Activated CD4-positive, alpha-beta T cell treated with anti-CD3 and anti-CD28 coated beads, Interleukin-2, amount 10 ng/mL, durations not matched to agents 7 days and 5 days (primary cell): ENCODE measurements around the gene ZNF816. TPM values are rescaled to one million over a fixed set of nuclear protein-coding genes. Genes with fewer than 3 reads are reported as not detected.
"Not testable (repeated sequence)": the region's sequence is repeated elsewhere in the genome, so short reads cannot be mapped to it uniquely, and the experiment has no call there.

Source experiments
- CTCF ChIA-PET: fragments of 350-600 bp; sonication (Branson Sonifier 250); formaldehyde crosslinking; loops from one replicate; lab custom pipeline; 2021; ENCODE audit warnings: antibody characterized with exemption; lab: Charles Lee
- POLR2A ChIA-PET: fragments of 350-600 bp; sonication (Branson Sonifier 250); formaldehyde crosslinking; loops from one replicate; lab custom pipeline; 2021; ENCODE audit warnings: antibody characterized with exemption; lab: Charles Lee
- DNase-seq: peaks from one replicate; pipeline ENCODE4 v3.0.0-alpha.2; 2020
- H3K27ac Mint-ChIP-seq: one replicate; pipeline ENCODE4 v1.8.0; 2021; ENCODE audit warnings: mild to moderate bottlenecking, moderate library complexity, mixed read lengths
- H3K27me3 Mint-ChIP-seq: one replicate; pipeline ENCODE4 v1.8.0; 2021; ENCODE audit warnings: mixed read lengths
- H3K36me3 Mint-ChIP-seq: one replicate; pipeline ENCODE4 v1.8.0; 2021; ENCODE audit warnings: low read depth, mixed read lengths
- H3K4me1 Mint-ChIP-seq: one replicate; pipeline ENCODE4 v1.8.0; 2021; ENCODE audit warnings: mixed read lengths
- H3K4me3 Mint-ChIP-seq: one replicate; pipeline ENCODE4 v1.8.0; 2021; ENCODE audit warnings: mild to moderate bottlenecking, moderate library complexity, mixed read lengths
- H3K9me3 Mint-ChIP-seq: one replicate; pipeline ENCODE4 v1.8.0; 2021; ENCODE audit warnings: mixed read lengths
- total RNA-seq, 2 experiments: library from RNA; stranded (reverse); gene quantifications; one replicate each; pipeline ENCODE4 v1.2.3, GENCODE V29; 2021

ZNF816 gene
- total RNA-seq, 2 experiments from 2014 or later, result 14.0 to 14.5 TPM

DNA sequence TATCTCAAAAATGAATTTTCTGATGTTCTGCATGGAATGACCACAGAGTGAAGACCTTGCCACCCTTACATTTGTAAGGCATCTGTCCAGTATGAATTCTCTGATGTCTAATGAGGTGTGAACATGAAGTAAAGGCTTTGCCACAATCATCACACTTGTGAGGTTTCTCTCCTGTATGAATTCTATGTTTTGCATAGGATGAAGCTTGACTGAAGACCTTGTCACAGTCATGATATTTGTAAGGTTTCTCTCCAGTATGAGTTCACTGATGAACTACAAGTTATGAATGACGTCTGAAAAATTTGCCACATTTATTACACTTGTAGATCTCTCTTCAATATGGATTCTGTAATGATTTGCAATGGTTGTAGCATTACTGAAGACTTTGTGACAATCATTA, 13.3 kb downstream of the ZNF816 start:
- Mint-ChIP-seq H3K4me3 (no peak overlapping the region), H3K27ac (no peak overlapping the region), H3K27me3 (no peaks in the 10 kb centered on the region), H3K9me3 (peaks cover 60% of the 10 kb centered on the region), H3K36me3 (peaks cover 57% of the 10 kb centered on the region), H3K4me1 (peaks cover 4% of the 10 kb centered on the region)
- ChIA-PET CTCF (no interaction called here), POLR2A (no interaction called here)
- no peak for DNase-seq

DNA sequence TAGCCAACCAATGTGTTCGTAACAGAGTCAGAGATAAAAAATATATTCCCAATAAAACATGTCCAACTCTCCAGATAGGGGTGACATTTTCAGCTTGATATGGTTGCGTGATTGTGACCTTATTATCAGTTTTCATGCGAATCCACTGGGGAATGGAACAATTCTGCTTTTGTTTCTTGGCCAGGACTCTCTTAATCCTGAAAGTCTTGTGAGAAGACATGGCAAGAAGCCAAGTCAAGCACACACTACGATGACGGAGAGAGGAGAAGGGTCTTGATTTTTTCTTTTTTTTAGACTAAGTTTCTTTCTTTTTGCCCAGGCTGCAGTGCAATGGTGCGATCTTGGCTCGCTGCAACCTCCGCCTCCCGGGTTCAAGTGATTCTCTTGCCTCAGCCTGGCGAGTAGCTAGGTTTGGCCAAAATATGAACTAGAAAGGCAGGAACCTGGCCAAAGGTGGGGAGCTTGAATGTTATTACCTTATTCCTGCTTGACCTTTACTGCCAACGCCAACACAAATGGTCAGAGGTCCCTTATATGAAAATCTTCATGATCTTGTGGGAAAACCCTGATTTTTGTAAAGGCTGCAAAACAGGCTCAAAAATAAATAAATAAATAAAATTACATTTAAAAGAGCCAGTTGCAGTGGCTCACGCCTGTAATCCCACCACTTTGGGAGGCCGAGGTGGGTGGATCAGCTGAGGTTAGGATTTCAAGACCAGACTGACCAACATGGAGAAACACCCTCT, 14.5 kb downstream of the ZNF816 start:
- H3K9me3 Mint-ChIP-seq, result peaks cover 57% of the 10 kb centered on the region
- ChIA-PET CTCF (no interaction called here), POLR2A (no interaction called here)
- H3K36me3 Mint-ChIP-seq, result peaks cover 50% of the 10 kb centered on the region
- no peak overlapping the region for H3K27ac Mint-ChIP-seq
- H3K27me3 Mint-ChIP-seq, result no peaks in the 10 kb centered on the region
- H3K4me3 Mint-ChIP-seq, result no peak overlapping the region
- H3K4me1 Mint-ChIP-seq, result peaks cover 4% of the 10 kb centered on the region
- DNase-seq, result no peak

DNA sequence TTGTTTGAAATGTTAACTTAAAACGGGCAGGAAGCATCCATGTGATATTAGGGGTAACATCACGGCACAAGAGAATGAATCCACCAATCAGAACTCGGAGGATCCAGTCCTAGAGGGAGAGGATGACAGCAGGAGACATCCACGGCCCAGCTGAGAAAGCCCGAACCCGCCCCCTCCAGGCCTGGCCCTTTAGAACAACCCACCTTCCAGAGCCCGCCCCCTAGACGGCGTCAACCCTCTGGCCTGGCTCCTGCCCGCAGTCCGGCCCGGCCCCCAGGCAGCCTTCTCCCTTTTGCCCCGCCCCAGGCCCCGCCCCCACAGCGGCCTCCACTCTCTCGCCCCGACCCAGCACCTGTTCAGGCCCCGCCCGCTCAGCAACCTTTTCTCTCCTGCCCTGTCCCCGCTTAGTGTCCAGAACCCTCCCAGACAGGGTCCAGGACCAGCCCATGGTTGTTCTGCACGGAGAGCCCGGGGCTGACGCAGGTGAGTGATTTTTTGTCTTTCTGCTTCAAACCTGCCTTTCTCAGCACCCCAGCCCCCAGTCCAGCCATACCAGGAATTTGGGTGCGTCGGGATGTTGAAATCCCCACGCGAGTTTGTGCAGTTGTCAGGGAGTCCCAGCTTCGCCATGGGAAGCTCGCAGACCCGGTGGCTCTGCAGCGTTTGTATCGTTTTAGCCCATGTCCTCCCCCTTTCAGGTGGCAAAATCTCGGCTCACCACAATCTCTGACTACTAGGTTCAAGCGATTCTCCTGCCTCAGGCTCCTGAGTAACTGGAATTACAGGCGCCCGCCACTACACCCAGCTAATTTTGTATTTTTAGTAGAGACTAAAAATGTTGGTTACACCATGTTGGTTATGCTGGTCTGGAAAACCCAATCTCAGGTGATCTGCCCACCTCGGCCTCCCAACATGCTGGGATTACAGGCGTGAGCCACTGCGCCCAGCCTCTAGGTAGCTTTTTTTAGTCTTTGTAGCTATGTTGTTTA, 16.1 kb downstream of the ZNF816 start:
- Mint-ChIP-seq H3K4me3 (no peak overlapping the region), H3K27ac (no peak overlapping the region), H3K9me3 (peaks cover 45% of the 10 kb centered on the region), H3K36me3 (peaks cover 37% of the 10 kb centered on the region), H3K27me3 (no peaks in the 10 kb centered on the region), H3K4me1 (peaks cover 9% of the 10 kb centered on the region)
- ChIA-PET POLR2A (no interaction called here), CTCF (no interaction called here)
- no peak for DNase-seq

GRCh38 chr19:52945652-52946321, 16.9 kb downstream of the ZNF816 start:
- no peak overlapping the region for H3K4me3 Mint-ChIP-seq
- no peak for DNase-seq
- no peak overlapping the region for H3K27ac Mint-ChIP-seq
- ChIA-PET CTCF (no interaction called here), POLR2A (no interaction called here)
- peaks cover 35% of the 10 kb centered on the region for H3K36me3 Mint-ChIP-seq
- peaks cover 40% of the 10 kb centered on the region for H3K9me3 Mint-ChIP-seq
- H3K4me1 Mint-ChIP-seq, result peaks cover 15% of the 10 kb centered on the region
- no peaks in the 10 kb centered on the region for H3K27me3 Mint-ChIP-seq

GRCh38 chr19:52944703-52945493, 17.8 kb downstream of the ZNF816 start:
- Mint-ChIP-seq H3K9me3 (peaks cover 32% of the 10 kb centered on the region), H3K36me3 (peaks cover 30% of the 10 kb centered on the region), H3K4me1 (peaks cover 19% of the 10 kb centered on the region)
- H3K4me3 Mint-ChIP-seq, H3K27me3 Mint-ChIP-seq, DNase-seq, H3K27ac Mint-ChIP-seq, POLR2A ChIA-PET, CTCF ChIA-PET: not testable (repeated sequence)

- Mint-ChIP-seq H3K27ac (no peak overlapping the region), H3K9me3 (peaks cover 25% of the 10 kb centered on the region), H3K27me3 (no peaks in the 10 kb centered on the region), H3K36me3 (peaks cover 26% of the 10 kb centered on the region), H3K4me1 (peaks cover 21% of the 10 kb centered on the region), H3K4me3 (no peak overlapping the region)
- DNase-seq, result no peak
- POLR2A ChIA-PET, result no interaction called here
- CTCF ChIA-PET, result interaction anchor here (1.0 kb wide), 1 partner anchor 49 kb away, joined by 3 read pairs; no protein-coding TSS in a partner anchor
Measured at GRCh38 chr19:52943884-52944643, 18.6 kb downstream of the ZNF816 start.

- ChIA-PET POLR2A (no interaction called here), CTCF (interaction anchor here (1.0 kb wide), 1 partner anchor 48 kb away, joined by 3 read pairs; no protein-coding TSS in a partner anchor)
- Mint-ChIP-seq H3K27ac (peak overlapping the region; percentile 91), H3K36me3 (peaks cover 33% of the 10 kb centered on the region), H3K27me3 (no peaks in the 10 kb centered on the region), H3K4me1 (peaks cover 28% of the 10 kb centered on the region), H3K4me3 (peak overlapping the region; percentile 92), H3K9me3 (peaks cover 32% of the 10 kb centered on the region)
- no peak for DNase-seq
Measured at GRCh38 chr19:52943134-52943883, 19.4 kb downstream of the ZNF816 start.

DNA sequence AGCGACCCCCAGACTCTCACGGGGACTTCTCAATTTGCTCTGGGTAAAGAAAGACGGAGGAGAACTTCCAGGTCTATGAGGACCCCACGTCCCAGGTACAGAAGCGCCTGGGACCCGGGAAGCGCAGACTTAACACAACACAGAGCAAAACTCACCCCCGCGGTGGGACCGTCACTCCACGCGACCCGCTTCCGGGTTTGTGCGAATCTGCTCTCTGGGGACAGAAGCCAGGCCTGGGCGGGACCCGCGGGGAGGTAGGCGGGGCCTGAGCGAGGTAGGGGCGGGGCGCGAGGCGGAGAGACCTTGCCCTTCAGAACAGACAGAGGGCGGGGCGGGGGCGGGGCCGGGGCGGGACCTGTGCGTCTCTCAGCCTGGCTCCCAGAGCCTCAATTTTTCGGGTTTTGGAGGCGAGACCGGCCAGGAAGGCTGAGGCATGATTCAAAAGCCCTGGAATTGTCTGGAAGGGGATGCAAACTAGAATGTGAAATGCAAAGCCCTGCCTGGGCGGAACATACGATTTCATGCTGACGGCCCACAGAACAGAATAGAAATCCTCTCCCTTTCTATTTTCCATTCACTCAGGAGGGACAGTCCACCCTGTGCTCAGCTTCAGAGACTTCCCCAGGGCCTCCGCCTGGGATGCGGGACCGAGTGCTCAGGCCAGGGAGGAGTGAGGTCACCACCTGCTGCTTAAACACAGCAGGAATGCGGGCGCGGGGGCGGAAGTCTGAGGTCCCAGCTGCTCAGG, 20.1 kb downstream of the ZNF816 start:
- Mint-ChIP-seq H3K4me1 (peaks cover 28% of the 10 kb centered on the region), H3K9me3 (peaks cover 30% of the 10 kb centered on the region), H3K27me3 (no peaks in the 10 kb centered on the region), H3K4me3 (peak overlapping the region; percentile 92), H3K27ac (peak overlapping the region; percentile 91), H3K36me3 (peaks cover 39% of the 10 kb centered on the region)
- POLR2A ChIA-PET, result no interaction called here
- DNase-seq, result peak; percentile 96
- CTCF ChIA-PET, result interaction anchor here (1.0 kb wide), 1 partner anchor 47 kb away, joined by 3 read pairs; no protein-coding TSS in a partner anchor

- peaks cover 30% of the 10 kb centered on the region for H3K9me3 Mint-ChIP-seq
- H3K4me1 Mint-ChIP-seq, result peaks cover 28% of the 10 kb centered on the region
- H3K27ac Mint-ChIP-seq, result peak overlapping the region; percentile 91
- peak overlapping the region; percentile 92 for H3K4me3 Mint-ChIP-seq
- peaks cover 42% of the 10 kb centered on the region for H3K36me3 Mint-ChIP-seq
- DNase-seq, result peak; percentile 23
- ChIA-PET POLR2A (interaction anchor here (0.8 kb wide), 1 partner anchor 133 kb away, joined by 10 read pairs; no protein-coding TSS in a partner anchor), CTCF (no interaction called here)
- H3K27me3 Mint-ChIP-seq, result no peaks in the 10 kb centered on the region
Measured at GRCh38 chr19:52941941-52942385, 20.7 kb downstream of the ZNF816 start.

DNA sequence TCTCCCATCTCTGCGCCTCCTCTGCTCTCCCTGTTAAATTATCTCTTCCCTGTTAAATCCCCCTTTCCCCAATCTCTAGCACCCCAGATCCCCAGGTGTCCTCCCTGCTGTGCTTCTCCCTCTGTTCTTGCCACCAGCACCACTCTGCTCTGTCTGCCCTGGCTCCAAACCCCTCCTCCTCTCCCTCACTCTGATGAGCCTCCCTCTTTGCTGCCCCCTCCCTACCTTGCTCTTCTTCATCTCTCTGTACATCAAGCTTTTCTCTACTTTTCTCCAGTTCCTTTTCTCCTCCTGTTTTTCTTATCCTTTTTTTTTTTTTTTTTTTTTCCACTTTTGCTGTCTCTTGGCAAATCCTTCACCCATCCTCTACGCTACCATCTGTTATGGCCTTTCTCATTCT, 21.2 kb downstream of the ZNF816 start:
- POLR2A ChIA-PET, result interaction anchor here (0.8 kb wide), 1 partner anchor 133 kb away, joined by 10 read pairs; no protein-coding TSS in a partner anchor
- peaks cover 34% of the 10 kb centered on the region for H3K9me3 Mint-ChIP-seq
- DNase-seq, result not testable (repeated sequence)

More for the DNA sequence above, 21.2 kb downstream of the ZNF816 start:
- H3K4me1 Mint-ChIP-seq, result peaks cover 29% of the 10 kb centered on the region
- peak overlapping the region; percentile 91 for H3K27ac Mint-ChIP-seq
- CTCF ChIA-PET, H3K27me3 Mint-ChIP-seq: not testable (repeated sequence)
- peaks cover 47% of the 10 kb centered on the region for H3K36me3 Mint-ChIP-seq
- H3K4me3 Mint-ChIP-seq, result peak overlapping the region; percentile 92
